AG04449 (cell line): ENCODE data around the gene ETV6.

Source experiments
- CTCF ChIA-PET: fragments of 350-600 bp; formaldehyde crosslinking; extraction: SDS; loops from one replicate; lab custom pipeline; 2021; ENCODE audit warnings: antibody characterized with exemption; lab: Yijun Ruan, JAX
- POLR2A ChIA-PET: fragments of 400-600, 350-600 bp; formaldehyde crosslinking; extraction: SDS; loops from one replicate; lab custom pipeline; 2020; ENCODE audit warnings: antibody characterized with exemption, inconsistent platforms; lab: Yijun Ruan, JAX
- DNase-seq: peaks from one replicate; pipeline ENCODE4 v3.0.0-alpha.2; 2010; ENCODE audit warnings: low read depth, low spot score
- H3K4me3 ChIP-seq: 2 replicates; pipeline ENCODE4 v1.5.1; 2011; ENCODE audit warnings: low read depth, mild to moderate bottlenecking, control low read depth, low read length
- CTCF ChIP-seq: IDR thresholded peaks from one replicate; pipeline ENCODE4 v1.5.1; 2011; ENCODE audit warnings: mild to moderate bottlenecking, moderate library complexity, low read length, control low read depth, inconsistent platforms; ENCODE audit not compliant: insufficient read depth; ENCODE audit errors: missing control alignments

Gene ETV6

GRCh38 chr12:11758510-11759493 lies 109.3 kb downstream of the ETV6 start:
- TF ChIP-seq CTCF: no peak
- no peak overlapping the region for H3K4me3 ChIP-seq
- ChIA-PET POLR2A (interaction anchor here (1.3 kb wide), 1 partner anchor 39 kb away, joined by 3 read pairs; no protein-coding TSS in a partner anchor), CTCF (interaction anchor here (0.8 to 1.8 kb wide), 3 partner anchors 15 to 178 kb away, joined by 3 to 5 read pairs (median 4); no protein-coding TSS in a partner anchor)
- DNase-seq: no peak

- CTCF ChIA-PET: interaction anchor here (1.8 kb wide), 1 partner anchor 15 kb away, joined by 4 read pairs; no protein-coding TSS in a partner anchor
- POLR2A ChIA-PET: interaction anchor here (1.3 kb wide), 1 partner anchor 38 kb away, joined by 3 read pairs; no protein-coding TSS in a partner anchor
Observed at GRCh38 chr12:11759494-11759878, 110.0 kb downstream of the ETV6 start.

GRCh38 chr12:11759899-11760298 lies 110.4 kb downstream of the ETV6 start:
- TF ChIP-seq CTCF: no peak
- ChIA-PET POLR2A (no interaction called here), CTCF (interaction anchor here (1.0 to 1.6 kb wide), 2 partner anchors 10 to 273 kb away, joined by 3 to 4 read pairs; no protein-coding TSS in a partner anchor)
- H3K4me3 ChIP-seq: no peak overlapping the region
- no peak for DNase-seq

More at GRCh38 chr12:11759494-11759878, 110.0 kb downstream of the ETV6 start:
- no peak for TF ChIP-seq CTCF
- no peak overlapping the region for H3K4me3 ChIP-seq
- no peak for DNase-seq

GRCh38 chr12:11761869-11762567 lies 112.5 kb downstream of the ETV6 start:
- H3K4me3 ChIP-seq: no peak overlapping the region
- POLR2A ChIA-PET: interaction anchor here (1.3 kb wide), 1 partner anchor 16 kb away, joined by 5 read pairs; no protein-coding TSS in a partner anchor
- TF ChIP-seq CTCF: no peak
- CTCF ChIA-PET: interaction anchor here (0.7 kb wide), 1 partner anchor 48 kb away, joined by 3 read pairs; no protein-coding TSS in a partner anchor
- no peak for DNase-seq

- POLR2A ChIA-PET: interaction anchor here (1.3 to 4.0 kb wide), 3 partner anchors 17 to 35 kb away, joined by 5 to 20 read pairs (median 8); no protein-coding TSS in a partner anchor
- CTCF ChIA-PET: interaction anchor here (1.5 to 2.0 kb wide), 2 partner anchors 11 to 271 kb away, joined by 5 to 11 read pairs; no protein-coding TSS in a partner anchor
- TF ChIP-seq CTCF: no peak
- DNase-seq: no peak
- no peak overlapping the region for H3K4me3 ChIP-seq
Observed at GRCh38 chr12:11762723-11763326, 113.4 kb downstream of the ETV6 start.
